Measurements from ENCODE around the gene OPN1MW3.

- TF ChIP-seq POLR2A (IDR thresholded peaks at IDR 0.05) (no peak), EP300 (IDR thresholded peaks at IDR 0.05) (no peak), CTCF (IDR thresholded peaks at IDR 0.05) (no peak), POLR2AphosphoS5 (IDR thresholded peaks at IDR 0.05) (no peak)
Observed at GRCh38 chrX:154312116-154312515, 54.7 kb downstream of the OPN1MW3 start.

Measured in upper lobe of left lung (tissue), 4 donors.